HEK293T (cell line): Measurements from ENCODE around the gene SAMD11.

ENCODE experiments used
- HDGF ChIP-seq: fragments of 450-650 bp; IDR thresholded peaks from 2 replicates; pipeline ENCODE4 v1.6.1; 2017; ENCODE audit warnings: antibody characterized with exemption, borderline replicate concordance
- NFRKB ChIP-seq: fragments of 450-650 bp; IDR thresholded peaks from 2 replicates; pipeline ENCODE4 v1.6.1; 2016; ENCODE audit warnings: mild to moderate bottlenecking, moderate library complexity
- SUZ12 ChIP-seq: fragments of 450-650 bp; IDR thresholded peaks from 2 replicates; pipeline ENCODE4 v1.6.1; 2016; ENCODE audit warnings: mild to moderate bottlenecking
- TARDBP ChIP-seq: fragments of 450-650 bp; IDR thresholded peaks from 2 replicates; pipeline ENCODE4 v1.6.1; 2016

- TF ChIP-seq TARDBP = no peak
- TF ChIP-seq NFRKB = no peak
- no peak for TF ChIP-seq SUZ12
- no peak for TF ChIP-seq HDGF
Observed at GRCh38 chr1:993379-993995, 69.8 kb downstream of the SAMD11 start.
